Tibial artery (tissue), 4 donors: ENCODE results near the gene CCDC57.
A peak's percentile ranks its signal among the peaks of the same experiment; 100 is the strongest.

Source experiments
- DNase-seq, 2 donors: peaks; one replicate each; pipeline ENCODE4 v3.0.0-alpha.2; 2019
- H3K27ac ChIP-seq, 2 donors: fragments of 200-600 bp; sonication (generic) in 1 of 2; 1 replicate in 1 of 2; 2 replicates in 1 of 2; pipeline ENCODE4 v1.5.1; 2018 to 2019; ENCODE audit warnings: mild to moderate bottlenecking in 1 of 2
- H3K27me3 ChIP-seq, 2 donors: fragments of 200-600 bp; sonication (generic) in 1 of 2; one replicate each; pipeline versions ENCODE4 v1.5.1 to v1.6.0; 2016 to 2019
- H3K36me3 ChIP-seq, 3 donors: fragments of 200-600 bp; sonication (generic) in 2 of 3; one replicate each; pipeline ENCODE4 v1.5.1; 2016 to 2019; ENCODE audit warnings: mild to moderate bottlenecking in 2 of 3
- H3K4me1 ChIP-seq, 4 donors: fragments of 200-600 bp; sonication (generic) in 2 of 4; 1 replicate in 3 of 4; 2 replicates in 1 of 4; pipeline ENCODE4 v1.5.1; 2016 to 2019
- H3K4me3 ChIP-seq, 2 donors: fragments of 200-600 bp; sonication (generic) in 1 of 2; 1 replicate in 1 of 2; 2 replicates in 1 of 2; pipeline ENCODE4 v1.5.1; 2018 to 2019; ENCODE audit warnings: mild to moderate bottlenecking in 2 of 2
- H3K9me3 ChIP-seq, 3 donors: fragments of 200-600 bp; sonication (generic) in 1 of 3; one replicate each; pipeline ENCODE4 v1.5.1; 2016 to 2019
- CTCF ChIP-seq, 2 experiments: fragments of 200-600 bp in 1 of 2; fragments of 450-650 bp in 1 of 2; IDR thresholded peaks; one replicate each; pipeline ENCODE4 v1.5.1; 2017 to 2019; ENCODE audit warnings: antibody characterized with exemption in 2 of 2, mild to moderate bottlenecking in 1 of 2, moderate library complexity in 1 of 2
- intact Hi-C: fragments of 100-400 bp; cut with DNase I; formaldehyde crosslinking; loops from one replicate; pipeline ENCODE4 v1.15.0; 2023; ENCODE audit warnings: low total_unique reads

Gene CCDC57

GRCh38 chr17:82095777-82096708 lies 116.6 kb downstream of the CCDC57 start:
- Histone ChIP-seq H3K4me1 (peaks cover 0 to 45% (median 29%) of the 10 kb centered on the region in 4 donors), H3K27me3 (no peaks in the 10 kb centered on the region), H3K36me3 (peaks cover 43 to 53% (median 50%) of the 10 kb centered on the region in 3 donors), H3K27ac (no peak overlapping the region), H3K4me3 (peak overlapping the region in 1 of 2 donors; percentile 65), H3K9me3 (no peaks in the 10 kb centered on the region)
- no peak for TF ChIP-seq CTCF (IDR thresholded peaks at IDR 0.05)
- DNase-seq = no peak
- intact Hi-C loops = loop anchor here (5.0 kb wide), 2 partner anchors 59 to 1879 kb away; partner anchors contain the start of gene DCXR

GRCh38 chr17:82094931-82095776 lies 117.5 kb downstream of the CCDC57 start:
- Histone ChIP-seq H3K4me1 (peaks cover 0 to 36% (median 28%) of the 10 kb centered on the region in 4 donors), H3K27ac (no peak overlapping the region), H3K4me3 (no peak overlapping the region), H3K9me3 (no peaks in the 10 kb centered on the region), H3K36me3 (peaks cover 51 to 62% (median 59%) of the 10 kb centered on the region in 3 donors), H3K27me3 (no peaks in the 10 kb centered on the region)
- no peak for DNase-seq
- no peak for TF ChIP-seq CTCF (IDR thresholded peaks at IDR 0.05)
- intact Hi-C loops = loop anchor here (5.0 kb wide), 2 partner anchors 58 to 1878 kb away; partner anchors contain the start of gene DCXR

GRCh38 chr17:82092995-82093751 lies 119.5 kb downstream of the CCDC57 start:
- Histone ChIP-seq H3K9me3 (no peaks in the 10 kb centered on the region), H3K4me3 (no peak overlapping the region), H3K27me3 (no peaks in the 10 kb centered on the region), H3K27ac (no peak overlapping the region), H3K4me1 (peaks cover 0 to 23% (median 17%) of the 10 kb centered on the region in 4 donors), H3K36me3 (peaks cover 69 to 82% (median 79%) of the 10 kb centered on the region in 3 donors)
- DNase-seq = no peak
- intact Hi-C loops = no loop called here
- TF ChIP-seq CTCF (IDR thresholded peaks at IDR 0.05) = no peak

- no peak overlapping the region for H3K27ac ChIP-seq
- H3K4me1 ChIP-seq = peaks cover 0 to 23% (median 17%) of the 10 kb centered on the region in 4 donors
- no peak for DNase-seq
- peaks cover 75 to 88% (median 84%) of the 10 kb centered on the region in 3 donors for H3K36me3 ChIP-seq
- TF ChIP-seq CTCF (IDR thresholded peaks at IDR 0.05) = no peak
- intact Hi-C loops = no loop called here
- H3K27me3 ChIP-seq = no peaks in the 10 kb centered on the region
- H3K4me3 ChIP-seq = no peak overlapping the region
- no peaks in the 10 kb centered on the region for H3K9me3 ChIP-seq
Observed at GRCh38 chr17:82092628-82092994, 120.0 kb downstream of the CCDC57 start.

GRCh38 chr17:82092094-82092586 lies 120.5 kb downstream of the CCDC57 start:
- H3K36me3 ChIP-seq = peaks cover 79 to 92% (median 89%) of the 10 kb centered on the region in 3 donors
- H3K4me1 ChIP-seq = peaks cover 0 to 19% (median 14%) of the 10 kb centered on the region in 4 donors
- no peak overlapping the region for H3K27ac ChIP-seq
- no peaks in the 10 kb centered on the region for H3K27me3 ChIP-seq
- no peak for DNase-seq
- no peak for TF ChIP-seq CTCF (IDR thresholded peaks at IDR 0.05)
- H3K4me3 ChIP-seq = no peak overlapping the region
- intact Hi-C loops = no loop called here
- H3K9me3 ChIP-seq = no peaks in the 10 kb centered on the region
